HG03025 (cell line): ENCODE data around the gene LHFPL4.
"Not testable (repeated sequence)": the region's sequence is repeated elsewhere in the genome, so short reads cannot be mapped to it uniquely, and the experiment has no call there.

Source experiments
- ATAC-seq: cut with Tn5 transposase; IDR thresholded peaks from one replicate; pipeline ENCODE4 v1.9.1; 2021; ENCODE audit warnings: mild to moderate bottlenecking, moderate library complexity; ENCODE audit not compliant: unreplicated experiment, low FRiP score

The LHFPL4 gene

DNA sequence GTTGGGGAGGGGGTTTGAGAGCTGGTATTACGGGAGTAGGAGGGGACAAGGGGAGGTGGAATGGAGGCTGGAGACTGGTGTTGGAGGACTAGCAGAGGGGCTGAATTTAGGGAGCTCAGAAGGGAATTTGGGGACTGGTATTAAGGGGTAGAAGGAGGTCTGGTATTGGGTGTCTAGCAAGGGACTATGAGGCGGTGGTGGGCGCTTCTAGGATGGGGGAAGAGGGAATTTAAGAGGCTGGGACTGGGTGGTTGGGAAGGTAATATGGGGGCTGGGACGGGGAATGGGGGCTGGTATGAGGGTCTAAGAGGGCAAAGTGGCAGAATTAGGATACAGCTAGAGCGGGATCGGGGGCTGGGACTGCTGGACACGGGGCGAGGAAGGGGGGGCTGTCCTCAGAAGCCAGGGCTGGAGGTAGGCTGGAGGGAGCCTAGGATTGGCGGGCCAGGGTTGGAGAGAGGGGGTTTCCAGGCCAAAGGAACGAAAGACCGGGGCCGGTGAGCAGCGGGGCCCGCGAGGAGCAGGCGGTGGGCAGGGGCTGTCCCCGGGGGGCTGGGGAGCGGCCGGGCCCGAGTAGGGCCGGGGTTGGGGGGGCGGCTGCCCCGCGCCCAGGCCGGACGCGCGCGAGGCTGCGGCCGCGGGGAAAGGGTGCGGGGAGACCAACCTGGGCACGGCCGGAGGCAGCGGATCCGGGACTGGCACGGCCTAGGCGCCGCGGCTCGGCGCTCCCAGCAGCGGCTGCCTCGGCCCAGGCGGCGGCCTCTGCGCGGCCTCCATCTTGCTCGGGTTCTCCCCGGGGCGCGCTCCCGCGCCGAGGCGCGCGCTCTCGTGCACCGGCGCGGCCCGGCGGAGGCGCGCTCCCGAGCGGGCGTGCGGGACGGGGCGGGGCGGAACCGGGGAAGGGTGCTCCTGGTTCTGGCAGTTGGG lies at the start of gene LHFPL4:
Gene LHFPL4 (minus strand): TSS at position 802 of the 927 bp plus-strand sequence. CDS start 1,143 bp downstream, outside the sequence.
- no peak for ATAC-seq

DNA sequence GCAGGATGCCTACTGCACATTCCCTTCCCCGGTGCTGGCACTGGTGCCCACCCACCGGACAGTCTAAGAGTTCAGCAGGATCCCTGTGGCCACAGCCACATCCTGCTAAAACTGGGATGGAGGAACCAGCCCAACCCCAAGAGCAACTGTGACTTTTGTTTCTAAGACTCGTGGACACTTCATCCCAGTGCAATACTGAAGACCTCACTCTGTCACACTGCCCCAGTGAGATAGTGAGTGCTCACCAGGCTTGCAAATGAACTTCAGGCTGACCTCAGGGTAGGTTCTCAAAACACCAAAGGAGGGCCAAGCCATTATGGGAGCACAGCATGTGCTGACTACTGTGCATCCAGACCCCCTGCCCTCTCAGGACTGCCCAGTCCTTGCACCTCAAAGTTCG lies 49.0 kb upstream of the LHFPL4 start:
- ATAC-seq = no peak

DNA sequence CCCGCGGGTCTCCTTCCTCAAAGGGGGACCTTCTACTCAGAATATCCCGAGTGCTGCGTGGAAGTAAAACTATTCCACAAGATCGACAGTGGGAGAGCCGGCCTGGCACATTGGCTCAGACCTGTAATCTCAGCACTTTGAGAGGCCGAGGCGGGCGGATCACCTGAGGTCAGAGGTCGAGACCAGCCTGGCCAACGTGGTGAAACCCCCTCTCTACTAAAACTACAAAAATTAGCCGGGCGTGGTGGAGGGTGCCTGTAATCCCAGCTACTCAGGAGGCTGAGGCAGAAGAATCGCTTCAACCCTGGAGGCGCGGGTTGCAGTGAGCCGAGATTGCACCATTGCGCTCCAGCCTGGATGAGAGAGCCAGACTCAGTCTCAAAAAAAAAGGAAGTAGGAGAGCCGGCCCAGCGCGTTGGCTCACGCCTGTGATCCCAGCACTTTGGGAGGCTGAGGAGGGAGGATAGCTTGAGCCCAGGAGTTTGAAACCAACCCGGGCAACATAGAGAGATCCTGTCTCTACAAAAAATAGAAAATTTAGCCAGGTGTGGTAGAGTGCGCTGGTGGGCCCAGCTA lies 47.5 kb upstream of the LHFPL4 start:
- ATAC-seq = not testable (repeated sequence)

DNA sequence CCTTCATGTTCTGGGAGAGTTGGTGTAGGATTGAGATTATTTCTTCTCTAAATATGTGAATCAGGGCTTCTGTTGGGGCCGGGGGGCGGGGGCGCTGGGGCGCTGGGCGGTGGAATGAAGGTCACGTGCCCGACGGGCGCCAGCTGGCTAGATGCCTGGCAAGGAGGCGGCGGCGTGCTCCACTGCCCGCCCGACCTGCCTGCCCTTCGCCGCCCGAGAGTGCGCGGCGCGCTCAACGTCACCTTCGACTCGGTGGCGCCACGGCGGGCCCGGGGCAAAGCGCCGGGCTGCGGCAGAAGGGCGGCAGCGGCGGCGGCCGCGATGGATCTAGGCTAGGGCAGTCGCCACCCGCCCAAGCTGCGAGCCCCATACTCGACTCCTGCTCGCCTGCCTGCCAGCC lies 47.0 kb upstream of the LHFPL4 start:
- ATAC-seq = no peak

DNA sequence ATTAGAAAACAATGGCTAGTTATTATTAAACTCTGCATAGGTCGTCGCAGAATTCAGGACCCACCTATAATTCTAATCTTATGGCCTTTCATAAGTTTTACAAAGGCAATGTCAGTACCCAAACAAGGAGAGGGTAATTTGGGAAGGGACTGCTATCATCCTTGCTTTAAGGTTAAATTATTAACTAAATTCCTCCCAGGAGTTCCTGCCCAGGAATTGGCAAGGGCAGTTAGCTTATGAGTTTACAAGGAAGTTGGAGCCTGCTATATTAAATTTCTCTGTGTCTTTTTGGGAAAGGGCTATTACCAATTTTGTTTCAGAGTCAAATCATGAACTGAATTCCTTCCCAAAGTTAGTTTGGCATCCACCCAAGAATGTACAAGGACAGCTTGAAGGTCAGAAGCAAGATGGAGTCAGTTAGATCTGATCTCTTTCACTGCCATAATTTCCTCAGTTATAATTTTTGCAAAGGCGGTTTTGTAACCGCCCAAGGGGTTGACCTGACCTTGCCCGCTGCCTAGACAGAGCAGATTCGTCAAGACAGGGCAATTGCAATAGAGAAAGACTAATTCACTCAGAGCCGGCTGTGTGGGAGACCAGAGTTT lies 45.3 kb upstream of the LHFPL4 start:
- ATAC-seq = no peak

DNA sequence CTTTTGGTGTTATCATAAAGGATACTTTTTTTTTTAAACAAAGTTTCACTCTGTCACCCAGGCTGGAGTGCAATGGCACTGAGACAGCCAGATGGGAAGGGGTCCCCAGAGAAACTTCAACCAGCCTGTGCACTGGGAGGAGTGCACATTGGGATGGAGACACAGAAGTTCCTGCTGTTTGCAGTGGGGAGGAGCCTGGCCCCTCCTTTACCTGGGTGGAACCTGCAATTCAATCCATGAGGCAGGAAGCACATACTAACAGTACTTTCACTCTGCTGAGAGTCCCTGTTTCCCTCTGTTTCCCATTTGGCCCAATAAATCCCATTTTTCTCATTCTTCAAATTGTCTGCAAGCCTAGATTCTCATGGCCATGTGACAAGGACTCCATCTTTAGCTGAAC lies 42.3 kb upstream of the LHFPL4 start:
- ATAC-seq = no peak

DNA sequence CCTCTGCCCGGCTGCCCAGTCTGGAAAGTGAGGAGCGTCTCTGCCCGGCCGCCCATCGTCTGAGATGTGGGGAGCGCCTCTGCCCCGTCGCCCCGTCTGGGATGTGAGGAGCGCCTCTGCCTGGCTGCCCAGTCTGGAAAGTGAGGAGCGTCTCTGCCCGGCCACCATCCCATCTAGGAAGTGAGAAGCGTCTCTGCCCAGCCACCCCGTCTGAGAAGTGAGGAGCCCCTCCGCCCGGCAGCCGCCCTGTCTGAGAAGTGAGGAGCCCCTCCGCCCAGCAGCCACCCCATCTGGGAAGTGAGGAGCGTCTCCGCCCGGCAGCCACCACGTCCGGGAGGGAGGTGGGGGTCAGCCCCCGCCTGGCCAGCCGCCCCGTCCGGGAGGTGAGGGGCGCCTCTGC lies 38.2 kb upstream of the LHFPL4 start:
- not testable (repeated sequence) for ATAC-seq

DNA sequence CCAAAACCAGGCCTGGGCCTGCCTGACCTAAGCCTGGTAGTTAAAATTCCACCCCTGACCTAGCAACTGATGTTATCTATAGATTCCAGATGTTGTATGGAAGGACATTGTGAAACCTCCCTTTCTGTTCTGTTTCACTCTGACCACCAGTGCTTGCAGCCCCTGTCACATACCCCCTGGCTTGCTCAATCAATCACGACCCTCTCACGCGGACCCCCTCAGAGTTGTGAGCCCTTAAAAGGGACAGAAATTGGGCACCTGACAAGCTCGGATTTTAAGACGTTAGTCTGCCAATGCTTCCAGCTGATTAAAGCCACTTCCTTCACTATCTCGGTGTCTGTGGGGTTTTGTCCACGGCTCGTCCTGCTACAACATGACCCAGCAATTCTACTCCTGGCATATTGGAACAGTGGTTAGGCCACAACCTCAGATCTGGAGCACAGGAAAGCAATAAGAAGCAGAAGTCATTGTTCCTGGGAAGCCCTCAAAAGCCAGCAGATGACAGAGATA lies 36.7 kb upstream of the LHFPL4 start:
- no peak for ATAC-seq

DNA sequence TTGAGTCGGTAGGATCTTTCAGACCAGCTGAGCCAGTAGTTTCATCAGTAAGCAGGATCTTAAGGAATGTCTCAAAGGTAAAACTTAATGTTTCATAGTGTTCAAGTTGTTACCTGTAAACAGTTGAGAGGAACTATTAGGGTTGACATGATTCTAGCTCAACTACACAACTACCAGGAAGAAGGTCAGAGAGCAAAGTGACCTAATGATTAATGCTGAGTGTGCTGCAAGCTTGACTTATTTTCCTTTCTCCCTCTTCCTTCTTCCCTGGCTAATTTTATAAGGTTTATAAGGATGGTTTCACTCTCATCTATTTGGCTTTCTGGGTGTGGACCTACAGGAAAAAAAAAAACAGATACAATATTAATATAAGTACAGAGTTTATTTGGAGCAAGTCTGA lies 30.2 kb upstream of the LHFPL4 start:
- ATAC-seq = no peak

DNA sequence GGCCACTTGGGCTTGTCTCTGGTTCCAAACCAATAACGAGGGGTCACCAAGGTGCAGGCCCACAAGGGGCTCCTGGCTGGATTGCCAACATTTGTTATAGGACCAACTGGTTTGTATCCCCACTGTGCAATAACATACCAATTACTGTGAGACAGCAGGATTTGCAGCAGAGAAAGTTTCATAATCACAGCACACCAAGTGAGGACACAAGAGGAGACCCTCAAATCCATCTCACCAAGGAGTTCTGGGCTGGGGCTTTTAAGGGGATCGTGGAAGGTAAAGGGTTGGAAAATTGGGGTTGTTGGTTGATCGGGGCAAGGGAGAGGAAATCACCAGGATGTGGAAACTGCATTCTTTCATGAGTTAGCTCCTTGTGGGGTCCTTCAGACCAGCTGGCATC lies 29.7 kb upstream of the LHFPL4 start:
- ATAC-seq = no peak

DNA sequence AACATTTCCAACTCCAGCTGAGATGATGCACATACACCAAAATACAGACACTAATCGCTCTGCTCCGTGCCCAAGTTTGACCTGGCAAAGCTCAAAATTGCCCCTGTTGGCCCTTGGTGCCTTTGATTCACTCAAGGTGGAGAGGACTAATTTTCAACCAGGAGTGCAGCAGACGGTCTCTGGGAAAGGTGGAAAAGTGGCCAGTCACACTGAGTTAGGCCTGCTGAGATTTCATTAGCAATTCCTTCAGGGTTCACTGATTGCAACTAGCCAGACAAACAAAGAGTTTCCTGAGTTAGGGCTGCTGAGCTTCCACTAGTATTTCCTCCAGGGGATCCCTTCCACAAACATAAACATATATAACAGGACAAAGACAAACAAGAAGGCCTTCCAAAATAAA lies 28.7 kb upstream of the LHFPL4 start:
- ATAC-seq = no peak

DNA sequence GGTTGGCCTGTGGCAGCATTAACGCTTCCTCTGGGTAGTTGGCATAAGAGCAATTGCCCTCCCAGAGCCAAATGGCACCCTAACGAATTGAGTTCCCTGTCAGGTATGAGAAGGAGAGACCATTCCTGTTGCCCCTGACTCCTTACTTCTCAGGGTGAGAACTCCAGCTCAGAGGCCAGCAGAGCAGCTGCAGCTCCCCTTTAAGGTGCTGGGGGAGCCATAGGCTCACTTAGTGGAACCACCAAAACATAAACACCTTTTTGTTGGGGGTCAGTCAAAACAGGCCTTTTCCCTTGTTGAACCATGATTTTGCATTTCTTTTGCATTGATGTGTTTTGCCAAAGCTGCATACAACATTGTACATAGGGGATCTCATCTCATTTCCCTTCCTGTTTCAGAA lies 28.1 kb upstream of the LHFPL4 start:
- no peak for ATAC-seq

DNA sequence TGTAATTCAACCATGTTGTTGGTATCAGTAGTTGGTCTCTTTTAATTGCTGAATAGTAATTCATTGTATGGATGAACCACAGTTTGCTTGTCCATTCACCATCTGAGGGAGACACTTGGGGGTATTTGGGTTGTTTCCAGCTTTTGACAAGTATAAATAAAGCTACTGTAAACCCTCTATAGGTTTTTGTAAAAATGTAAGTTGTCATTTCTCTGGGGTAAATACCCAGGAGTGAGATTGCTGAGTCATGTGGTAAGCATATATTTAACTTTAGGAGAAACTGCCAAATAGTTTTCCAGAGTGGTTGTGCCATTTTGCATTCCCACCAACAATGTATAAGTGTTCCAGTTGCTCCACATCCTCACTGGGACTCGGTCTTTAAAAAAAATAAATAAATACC lies 15.4 kb upstream of the LHFPL4 start:
- ATAC-seq = no peak

DNA sequence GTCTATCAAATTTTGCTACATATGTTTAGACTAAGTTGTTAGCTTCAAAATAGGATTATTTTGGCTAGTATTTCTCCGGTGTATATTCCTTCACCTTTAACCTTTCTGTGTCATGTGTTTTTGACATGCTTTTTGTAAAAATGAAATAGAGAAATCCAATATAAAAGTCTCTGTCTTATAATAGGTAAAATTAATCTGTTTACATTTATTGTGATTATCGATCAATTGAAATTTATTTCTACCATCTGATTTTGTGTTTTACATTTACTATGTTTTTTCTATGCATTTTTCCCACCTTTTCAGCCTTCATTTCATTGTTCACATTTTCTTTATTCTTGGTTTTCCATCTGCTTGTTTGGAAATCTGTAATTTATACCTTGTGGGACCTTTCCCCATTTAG lies 11.7 kb upstream of the LHFPL4 start:
- ATAC-seq = no peak

DNA sequence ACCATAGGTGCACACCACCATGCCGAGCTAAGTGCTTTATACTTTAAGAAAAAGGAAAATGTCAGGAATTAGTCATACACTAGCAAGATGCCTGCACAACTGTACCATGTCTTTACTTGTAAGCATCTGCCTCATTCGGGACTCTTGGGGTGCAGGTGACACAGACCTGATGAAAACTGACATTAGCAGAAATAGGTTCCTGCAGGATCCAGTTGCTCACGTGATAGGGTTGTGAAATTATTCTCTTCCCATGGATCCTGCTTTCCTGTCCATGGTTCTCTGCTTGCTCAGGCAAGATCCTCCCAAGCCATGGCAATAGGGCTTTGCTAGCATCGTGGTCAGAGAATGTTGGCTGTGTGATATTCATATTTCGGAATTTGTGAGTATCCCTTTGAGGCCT lies 10.2 kb upstream of the LHFPL4 start:
- no peak for ATAC-seq

DNA sequence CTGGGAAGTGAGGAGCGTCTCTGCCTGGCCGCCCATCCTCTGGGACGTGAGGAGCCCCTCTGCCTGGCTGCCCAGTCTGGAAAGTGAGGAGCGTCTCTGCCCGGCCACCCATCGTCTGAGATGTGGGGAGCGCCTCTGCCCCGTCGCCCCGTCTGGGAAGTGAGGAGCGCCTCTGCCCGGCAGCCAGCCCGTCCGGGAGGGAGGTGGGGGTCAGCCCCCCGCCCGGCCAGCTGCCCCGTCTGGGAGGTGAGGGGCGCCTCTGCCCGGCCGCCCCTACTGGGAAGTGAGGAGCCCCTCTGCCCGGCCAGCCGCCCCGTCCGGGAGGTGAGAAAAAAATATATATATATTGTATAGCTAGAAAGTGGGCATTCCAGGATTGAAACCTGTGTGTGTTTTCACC lies 6.4 kb upstream of the LHFPL4 start:
- ATAC-seq = not testable (repeated sequence)

DNA sequence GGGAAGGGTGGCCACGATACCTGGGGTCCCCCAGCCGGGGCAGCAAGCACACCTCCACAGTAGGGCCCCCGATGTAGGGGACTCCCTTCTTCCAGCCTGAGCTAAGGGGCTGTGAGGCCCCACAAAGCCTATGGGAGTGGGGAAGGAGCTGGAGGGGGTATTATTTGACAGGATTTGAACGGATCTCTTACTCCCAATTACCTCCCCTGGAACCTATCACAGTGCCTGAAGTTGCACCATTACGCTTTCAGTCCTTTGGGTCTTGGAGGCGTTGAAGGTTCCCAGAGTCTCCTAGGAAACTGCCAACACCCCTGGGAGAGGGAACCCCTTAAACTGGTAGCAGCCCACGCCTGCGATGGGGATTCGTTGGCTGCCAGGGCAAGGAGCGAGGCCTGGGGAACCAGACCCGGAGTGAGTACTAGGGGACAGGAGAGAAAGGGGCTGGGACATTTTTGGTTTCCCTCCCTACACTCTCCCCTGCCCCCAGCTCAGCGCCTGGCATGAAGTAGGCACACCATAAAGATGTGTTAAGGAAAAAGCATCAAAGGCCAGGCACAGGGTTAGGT lies 409 bp upstream of the LHFPL4 start:
- ATAC-seq = no peak

DNA sequence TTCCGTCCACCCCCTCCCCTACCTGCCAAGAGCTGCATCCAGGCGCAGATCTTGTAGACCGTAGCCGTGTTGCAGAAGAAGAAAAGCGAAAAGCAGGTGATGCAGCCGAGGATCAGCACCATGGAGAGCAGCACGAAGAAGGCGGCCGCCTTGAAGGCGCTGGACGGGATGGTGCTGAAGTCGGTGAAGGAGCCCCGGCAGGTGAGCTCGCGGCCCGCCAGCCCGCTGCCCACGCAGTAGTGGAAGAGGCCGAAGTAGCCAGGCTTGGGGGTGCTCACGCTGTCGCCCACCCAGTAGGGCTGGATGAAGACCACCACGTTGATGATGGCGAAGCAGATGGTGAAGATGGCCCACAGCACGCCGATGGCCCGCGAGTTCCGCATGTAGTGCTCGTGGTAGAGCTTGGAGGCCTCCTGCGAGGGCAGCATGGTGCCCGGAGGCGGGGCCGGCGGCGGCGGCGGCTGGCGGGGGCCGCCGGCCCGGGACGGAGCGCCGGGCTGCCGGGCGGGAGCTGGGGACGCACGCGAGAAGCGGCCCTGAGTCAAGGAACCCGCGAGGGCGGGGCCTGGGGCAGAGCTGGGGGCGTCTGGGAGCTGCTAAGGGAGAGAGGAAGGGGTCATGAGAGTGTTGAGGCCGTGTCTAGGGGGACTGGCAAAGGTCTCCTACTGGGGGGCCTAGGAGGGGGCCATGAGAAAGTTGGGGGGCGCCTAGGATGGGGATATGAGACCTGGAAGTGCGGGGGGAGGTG lies 1.2 kb downstream of the LHFPL4 start:
- ATAC-seq = no peak

DNA sequence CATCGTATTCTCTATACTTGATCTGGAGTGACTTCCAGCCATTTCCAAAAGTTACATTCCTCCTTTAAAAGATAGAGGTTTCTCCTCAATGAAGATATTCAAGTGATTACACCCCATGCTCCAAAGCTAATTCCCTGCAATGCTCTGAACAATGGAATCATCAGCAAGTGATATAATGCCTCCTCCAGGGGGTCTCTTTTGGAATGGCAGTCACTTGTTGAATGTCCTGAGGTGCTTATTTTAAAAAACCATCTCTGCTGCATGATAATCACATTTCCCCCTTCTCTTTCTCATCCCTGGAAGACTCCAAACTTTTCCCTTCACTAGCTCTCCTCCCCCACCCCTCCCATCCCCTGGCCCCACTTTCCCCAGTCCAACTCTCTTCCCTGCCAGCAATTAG lies 2.6 kb downstream of the LHFPL4 start:
- ATAC-seq = no peak

DNA sequence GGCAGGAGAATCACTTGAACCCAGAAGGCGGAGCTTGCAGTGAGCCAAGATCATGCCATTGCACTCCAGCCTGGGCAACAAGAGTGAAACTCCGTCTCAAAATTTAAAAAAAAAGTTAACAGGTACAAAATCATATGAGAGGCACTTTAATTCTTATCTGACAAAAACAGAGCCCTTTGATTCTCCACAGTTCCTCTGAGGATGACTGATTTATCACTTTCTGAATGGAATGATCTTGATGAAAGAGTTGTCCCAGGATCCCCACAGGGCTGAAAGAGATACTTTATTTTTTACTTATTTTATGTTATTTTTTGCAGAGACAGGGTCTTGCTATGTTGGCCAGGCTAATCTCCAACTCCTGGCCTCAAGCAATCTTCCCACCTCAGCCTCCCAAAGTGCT lies 4.0 kb downstream of the LHFPL4 start:
- ATAC-seq = no peak
